ENCODE measurements around the gene CETN1.

The CETN1 gene

GRCh38 chr18:623761-624620, 43.8 kb downstream of the CETN1 start:
- DNase-seq: peak; percentile 95

GRCh38 chr18:627231-627630, 47.1 kb downstream of the CETN1 start:
- DNase-seq: no peak

- peak; percentile 44 for DNase-seq
These were observed 49.3 kb downstream of the CETN1 start for GRCh38 chr18:629269-630150.

- DNase-seq: no peak
These were observed 51.4 kb downstream of the CETN1 start for GRCh38 chr18:631560-631959.

Data from DMS53 (cell line).